Choroid plexus epithelial cell (primary cell): ENCODE data around the gene AATF.

Experiments used
- DNase-seq: peaks from one replicate; pipeline ENCODE4 v3.0.0-alpha.2; 2010; ENCODE audit warnings: low read depth
- H3K4me3 ChIP-seq: 2 replicates; pipeline ENCODE4 v1.5.1; 2011; ENCODE audit warnings: low read depth, mild to moderate bottlenecking, control low read depth, low read length, moderate library complexity
- TF ChIP-seq, protein P1 (sequence below): conservative IDR thresholded peaks from 2 replicates; pipeline ENCODE4 v1.5.1; 2011; ENCODE audit warnings: low read depth, mild to moderate bottlenecking, control low read depth, inconsistent platforms, low read length, moderate library complexity

The AATF gene

GRCh38 chr17:37086334-37086733, 137.6 kb downstream of the AATF start:
- DNase-seq: no peak
- H3K4me3 ChIP-seq: no peak overlapping the region
- TF ChIP-seq, protein P1, sequence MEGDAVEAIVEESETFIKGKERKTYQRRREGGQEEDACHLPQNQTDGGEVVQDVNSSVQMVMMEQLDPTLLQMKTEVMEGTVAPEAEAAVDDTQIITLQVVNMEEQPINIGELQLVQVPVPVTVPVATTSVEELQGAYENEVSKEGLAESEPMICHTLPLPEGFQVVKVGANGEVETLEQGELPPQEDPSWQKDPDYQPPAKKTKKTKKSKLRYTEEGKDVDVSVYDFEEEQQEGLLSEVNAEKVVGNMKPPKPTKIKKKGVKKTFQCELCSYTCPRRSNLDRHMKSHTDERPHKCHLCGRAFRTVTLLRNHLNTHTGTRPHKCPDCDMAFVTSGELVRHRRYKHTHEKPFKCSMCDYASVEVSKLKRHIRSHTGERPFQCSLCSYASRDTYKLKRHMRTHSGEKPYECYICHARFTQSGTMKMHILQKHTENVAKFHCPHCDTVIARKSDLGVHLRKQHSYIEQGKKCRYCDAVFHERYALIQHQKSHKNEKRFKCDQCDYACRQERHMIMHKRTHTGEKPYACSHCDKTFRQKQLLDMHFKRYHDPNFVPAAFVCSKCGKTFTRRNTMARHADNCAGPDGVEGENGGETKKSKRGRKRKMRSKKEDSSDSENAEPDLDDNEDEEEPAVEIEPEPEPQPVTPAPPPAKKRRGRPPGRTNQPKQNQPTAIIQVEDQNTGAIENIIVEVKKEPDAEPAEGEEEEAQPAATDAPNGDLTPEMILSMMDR: no peak

- DNase-seq: no peak
- TF ChIP-seq, protein P1: no peak
- no peak overlapping the region for H3K4me3 ChIP-seq
Observed at GRCh38 chr17:37086948-37087347, 138.2 kb downstream of the AATF start.

GRCh38 chr17:37087683-37088082, 138.9 kb downstream of the AATF start:
- DNase-seq: no peak
- TF ChIP-seq, protein P1: no peak
- H3K4me3 ChIP-seq: no peak overlapping the region

DNA sequence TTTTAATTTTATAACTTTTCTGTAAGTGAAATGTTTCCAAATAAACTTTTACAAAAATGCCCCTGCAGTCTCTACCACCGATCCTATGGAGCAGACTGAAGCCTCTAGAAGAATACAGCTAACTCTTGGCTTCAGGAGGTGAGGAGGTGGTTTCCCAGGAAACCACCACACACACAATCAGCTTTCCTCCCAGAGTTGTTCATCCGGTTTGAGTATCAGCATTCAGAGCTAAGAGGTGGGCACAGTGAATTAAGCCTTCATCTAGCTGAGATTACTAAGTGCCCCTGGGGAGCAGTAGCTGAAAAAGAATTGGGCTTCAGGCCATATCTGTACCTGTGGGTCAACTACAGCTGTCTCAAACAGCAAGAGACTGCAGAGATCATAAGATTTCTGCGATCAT, 139.7 kb downstream of the AATF start:
- no peak overlapping the region for H3K4me3 ChIP-seq
- TF ChIP-seq, protein P1: no peak
- peak; percentile 50 for DNase-seq

- TF ChIP-seq, protein P1: peak; percentile 12
- no peak overlapping the region for H3K4me3 ChIP-seq
- no peak for DNase-seq
Observed at GRCh38 chr17:37088913-37089312, 140.2 kb downstream of the AATF start.

GRCh38 chr17:37089956-37090355, 141.2 kb downstream of the AATF start:
- TF ChIP-seq, protein P1: no peak
- no peak overlapping the region for H3K4me3 ChIP-seq
- peak; percentile 35 for DNase-seq

GRCh38 chr17:37090941-37091340, 142.2 kb downstream of the AATF start:
- no peak for DNase-seq
- H3K4me3 ChIP-seq: no peak overlapping the region
- TF ChIP-seq, protein P1: no peak
